Aorta (tissue), 5 donors: Measurements from ENCODE around the gene NBPF20. TPM values are rescaled to one million over a fixed set of nuclear protein-coding genes. Genes with fewer than 3 reads are reported as not detected.
A peak's percentile ranks its signal among the peaks of the same experiment; 100 is the strongest.
"Not testable (repeated sequence)": the region's sequence is repeated elsewhere in the genome, so short reads cannot be mapped to it uniquely, and the experiment has no call there.

Experiments
- ATAC-seq: fragments of 200-7000 bp; cut with Tn5 transposase; one replicate; pipeline ENCODE4 v1.9.1; 2022; ENCODE audit warnings: moderate library complexity; ENCODE audit not compliant: low FRiP score
- DNase-seq, 2 donors: peaks; one replicate each; pipeline ENCODE4 v3.0.0-alpha.2; 2020
- H3K27ac ChIP-seq, 2 donors: one replicate each; pipeline ENCODE4 v1.5.1; 2013; ENCODE audit warnings: low read length in 2 of 2, mild to moderate bottlenecking in 2 of 2, moderate library complexity in 2 of 2, control low read depth in 1 of 2, inconsistent platforms in 1 of 2, low read depth in 1 of 2
- H3K27me3 ChIP-seq, 2 donors: one replicate each; pipeline ENCODE4 v1.6.1; 2013; ENCODE audit warnings: control low read depth in 1 of 2, low read length in 1 of 2, mild to moderate bottlenecking in 1 of 2, moderate library complexity in 1 of 2; ENCODE audit not compliant: insufficient read depth in 2 of 2, control insufficient read depth in 1 of 2
- H3K36me3 ChIP-seq, 2 donors: one replicate each; pipeline ENCODE4 v1.6.1; 2013; ENCODE audit warnings: control low read depth in 1 of 2, low read length in 1 of 2, mild to moderate bottlenecking in 1 of 2; ENCODE audit not compliant: insufficient read depth in 2 of 2, control insufficient read depth in 1 of 2
- H3K4me1 ChIP-seq, 2 donors: one replicate each; pipeline ENCODE4 v1.6.1; 2013; ENCODE audit warnings: low read length in 2 of 2, control low read depth in 1 of 2, mild to moderate bottlenecking in 1 of 2, moderate library complexity in 1 of 2; ENCODE audit not compliant: insufficient read depth in 2 of 2, control insufficient read depth in 1 of 2
- H3K4me3 ChIP-seq, 2 donors: one replicate each; pipeline ENCODE4 v1.5.1; 2013; ENCODE audit warnings: low read length in 2 of 2, control low read depth in 1 of 2, mild to moderate bottlenecking in 1 of 2
- H3K9me3 ChIP-seq: one replicate; pipeline ENCODE4 v1.6.1; 2013; ENCODE audit warnings: mild to moderate bottlenecking, low read length; ENCODE audit not compliant: control insufficient read depth
- WGBS, 2 donors: extraction: QIAGEN DNeasy Blood & Tissue Kit; methylation state at CpG; one replicate each; pipeline ENCODE4 v1.1.7; 2013; 5-methylcytosine and 5-hydroxymethylcytosine counted together
- intact Hi-C, 2 donors: fragments of 100-400 bp; cut with DNase I; formaldehyde crosslinking; loops; one replicate each; pipeline versions ENCODE4 v1.14.2 to v1.15.0; 2022
- polyA plus RNA-seq, 2 donors: library from polyadenylated mRNA; stranded (reverse); fragments of 200-250 nt; gene quantifications; one replicate each; pipeline ENCODE4 v1.2.3, GENCODE V29; 2013
- total RNA-seq, 2 donors: library from RNA; stranded (reverse); fragmentation: NEBNext Ultra II Directional; extraction: Animal tissue kit (Norgen Biotek cat#: 25700); gene quantifications; one replicate each; pipeline ENCODE4 v1.2.1, GENCODE V29; 2021
- donor health status: healthy with polysubstance abuse.
- donor health status: Bipolar disorder and iron deficiency.
- donor health status: DM: no; HTN: no; CAD: no.
- donor health status: DM: no; HTN: no; CAD: no.
- donor health status: DM: yes; HTN: yes; CAD: no.

NBPF20 gene
- total and polyA plus RNA-seq, 4 donors: 0.38 to 4.4 (median 2.0) TPM

- H3K4me3 ChIP-seq, DNase-seq, H3K4me1 ChIP-seq, H3K27ac ChIP-seq, H3K36me3 ChIP-seq, intact Hi-C loops, ATAC-seq, H3K27me3 ChIP-seq, H3K9me3 ChIP-seq: not testable (repeated sequence)
- WGBS, 2 donors: 44 to 54% methylated on average over 9 to 10 of the region's 10 CpGs
These were observed 35.3 kb upstream of the NBPF20 start for GRCh38 chr1:145460684-145461083.

DNA sequence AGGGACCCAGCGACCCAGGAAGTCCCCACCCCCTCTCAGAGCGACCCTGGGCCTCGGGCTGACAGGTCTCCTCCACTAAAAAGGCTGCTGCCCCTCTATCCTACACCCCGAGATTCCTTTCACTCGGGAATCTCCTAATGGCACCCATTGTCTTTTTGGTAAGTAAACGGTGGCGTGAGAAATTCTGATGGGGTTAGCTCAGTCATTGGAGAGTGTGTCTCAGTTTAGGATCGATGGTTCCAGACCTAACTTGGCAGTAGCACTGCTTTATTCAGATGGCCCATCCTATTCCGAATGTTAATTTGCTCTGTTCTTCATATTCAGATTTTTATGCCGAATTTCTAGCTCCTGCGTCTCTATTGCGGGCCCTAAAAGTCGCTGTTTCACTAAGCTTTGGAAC is 34.6 kb upstream of the NBPF20 start:
- intact Hi-C loops, H3K9me3 ChIP-seq, H3K4me3 ChIP-seq, H3K27me3 ChIP-seq, H3K4me1 ChIP-seq, H3K36me3 ChIP-seq, DNase-seq, H3K27ac ChIP-seq: not testable (repeated sequence)
- ATAC-seq: peak; percentile 65
- 2 to 5% methylated on average over 11 to 12 of the region's 13 CpGs for WGBS, 2 donors

DNA sequence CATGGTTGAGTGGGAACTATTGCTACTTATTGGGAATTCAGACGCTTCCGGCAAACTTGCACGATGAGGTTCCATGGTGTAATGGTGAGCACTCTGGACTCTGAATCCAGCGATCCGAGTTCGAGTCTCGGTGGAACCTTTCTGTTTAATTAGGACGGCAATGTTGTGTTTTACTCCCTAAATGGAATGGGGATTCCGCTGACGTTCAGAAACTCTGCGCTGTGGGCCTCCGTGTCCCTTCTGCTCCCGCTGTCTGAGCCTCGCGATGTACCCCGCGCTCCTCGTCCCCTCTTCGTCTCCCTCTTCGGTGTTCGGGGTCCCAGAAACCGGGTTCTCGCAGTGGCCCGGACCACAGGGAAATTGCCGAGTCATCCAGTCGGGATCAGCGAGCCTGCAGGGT is 34.2 kb upstream of the NBPF20 start:
- WGBS, 2 donors: no CpG with 5 or more reads among the region's 27 CpGs
- ATAC-seq: peak; percentile 56

DNA sequence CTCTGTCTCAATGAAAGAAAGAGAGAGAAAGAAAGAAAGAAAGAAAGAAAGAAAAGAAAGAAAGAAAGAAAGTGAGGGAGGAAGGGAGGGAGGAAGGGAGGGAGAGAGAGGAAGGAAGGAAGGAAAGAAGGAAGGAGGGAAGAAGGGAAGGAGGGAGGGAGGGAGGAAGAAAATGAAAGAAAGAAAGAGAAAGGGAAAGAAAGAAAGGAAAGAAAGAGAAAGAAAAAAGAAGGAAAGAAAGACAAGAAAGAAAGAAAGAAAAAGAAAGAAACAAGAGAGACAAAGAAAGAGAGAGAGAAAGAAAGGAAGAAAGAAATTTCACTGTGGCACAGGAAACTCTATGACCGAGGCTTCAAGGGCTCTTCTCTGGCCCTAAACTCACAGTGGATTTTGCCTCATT is 33.7 kb upstream of the NBPF20 start:
- H3K4me1 ChIP-seq, intact Hi-C loops, ATAC-seq, H3K9me3 ChIP-seq, DNase-seq, H3K36me3 ChIP-seq, H3K27ac ChIP-seq, H3K27me3 ChIP-seq, H3K4me3 ChIP-seq: not testable (repeated sequence)
- 47% methylated on average over 1 of the region's 1 CpG; no CpG with 5 or more reads in 1 of the 2 donors for WGBS, 2 donors

More for the DNA sequence above, 34.2 kb upstream of the NBPF20 start:
- H3K4me1 ChIP-seq, H3K27me3 ChIP-seq, DNase-seq, H3K36me3 ChIP-seq, H3K27ac ChIP-seq, H3K4me3 ChIP-seq, H3K9me3 ChIP-seq, intact Hi-C loops: not testable (repeated sequence)

- H3K36me3 ChIP-seq, intact Hi-C loops: not testable (repeated sequence)
- WGBS, 2 donors: 51 to 53% methylated on average over 2 of the region's 3 CpGs
These were observed 29.4 kb upstream of the NBPF20 start for GRCh38 chr1:145454824-145455177.

GRCh38 chr1:145453873-145454823 is 28.7 kb upstream of the NBPF20 start:
- DNase-seq, intact Hi-C loops, H3K27ac ChIP-seq, H3K4me1 ChIP-seq, H3K9me3 ChIP-seq, H3K36me3 ChIP-seq, H3K27me3 ChIP-seq, H3K4me3 ChIP-seq, ATAC-seq: not testable (repeated sequence)
- WGBS, 2 donors: 13% methylated on average over 49 to 58 of the region's 86 CpGs

More at GRCh38 chr1:145454824-145455177, 29.4 kb upstream of the NBPF20 start:
- H3K4me1 ChIP-seq, H3K9me3 ChIP-seq, H3K27me3 ChIP-seq, H3K4me3 ChIP-seq, H3K27ac ChIP-seq, DNase-seq, ATAC-seq: not testable (repeated sequence)

DNA sequence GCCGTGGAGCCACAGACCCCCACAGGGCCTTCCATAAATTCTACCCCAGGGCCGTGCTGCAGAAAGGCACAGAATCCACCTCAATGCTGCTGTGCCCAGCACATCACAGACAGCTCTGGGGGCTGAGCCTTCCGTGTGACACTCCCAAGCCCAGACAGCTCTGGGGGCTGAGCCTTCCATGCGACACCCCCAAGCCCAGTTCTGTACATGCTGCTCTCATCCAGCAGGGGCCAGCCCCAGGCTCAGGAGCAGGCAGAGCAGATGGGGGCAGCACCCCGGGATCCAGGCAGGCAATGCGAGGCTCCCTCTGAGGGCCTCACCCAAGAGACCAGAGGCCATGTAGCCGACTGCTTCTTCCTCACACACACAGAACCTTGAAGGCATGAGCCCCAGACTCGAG is 27.1 kb upstream of the NBPF20 start:
- ATAC-seq: peak; percentile 19
- H3K27me3 ChIP-seq, H3K4me1 ChIP-seq, H3K36me3 ChIP-seq, H3K27ac ChIP-seq, H3K9me3 ChIP-seq, H3K4me3 ChIP-seq, intact Hi-C loops, DNase-seq: not testable (repeated sequence)
- WGBS, 2 donors: 23 to 54% methylated on average over 1 to 5 of the region's 8 CpGs

GRCh38 chr1:145451914-145452313 is 26.5 kb upstream of the NBPF20 start:
- WGBS, 2 donors: 3 to 4% methylated on average over 5 to 7 of the region's 8 CpGs
- H3K27ac ChIP-seq, H3K4me3 ChIP-seq, H3K9me3 ChIP-seq, H3K27me3 ChIP-seq, H3K4me1 ChIP-seq, intact Hi-C loops, H3K36me3 ChIP-seq: not testable (repeated sequence)
- DNase-seq (peak in 1 of 2 donors; percentile 74), ATAC-seq (peak; percentile 47)

- H3K27ac ChIP-seq, H3K36me3 ChIP-seq, intact Hi-C loops, H3K9me3 ChIP-seq, H3K27me3 ChIP-seq, H3K4me3 ChIP-seq, H3K4me1 ChIP-seq, DNase-seq: not testable (repeated sequence)
- peak; percentile 26 for ATAC-seq
- WGBS, 2 donors: 32 to 43% methylated on average over 5 to 10 of the region's 11 CpGs
These were observed 19.8 kb upstream of the NBPF20 start for GRCh38 chr1:145445219-145445618.
